HG02938 (cell line): ENCODE results near the gene PPP1R12B.
"Not testable (repeated sequence)": the region's sequence is repeated elsewhere in the genome, so short reads cannot be mapped to it uniquely, and the experiment has no call there.

Source experiments
- ATAC-seq: cut with Tn5 transposase; IDR thresholded peaks from one replicate; pipeline ENCODE4 v1.9.1; 2021; ENCODE audit warnings: mild to moderate bottlenecking, moderate library complexity; ENCODE audit not compliant: unreplicated experiment

Gene PPP1R12B

GRCh38 chr1:202348005-202348508, 442 bp upstream of the PPP1R12B start:
- ATAC-seq: no peak

DNA sequence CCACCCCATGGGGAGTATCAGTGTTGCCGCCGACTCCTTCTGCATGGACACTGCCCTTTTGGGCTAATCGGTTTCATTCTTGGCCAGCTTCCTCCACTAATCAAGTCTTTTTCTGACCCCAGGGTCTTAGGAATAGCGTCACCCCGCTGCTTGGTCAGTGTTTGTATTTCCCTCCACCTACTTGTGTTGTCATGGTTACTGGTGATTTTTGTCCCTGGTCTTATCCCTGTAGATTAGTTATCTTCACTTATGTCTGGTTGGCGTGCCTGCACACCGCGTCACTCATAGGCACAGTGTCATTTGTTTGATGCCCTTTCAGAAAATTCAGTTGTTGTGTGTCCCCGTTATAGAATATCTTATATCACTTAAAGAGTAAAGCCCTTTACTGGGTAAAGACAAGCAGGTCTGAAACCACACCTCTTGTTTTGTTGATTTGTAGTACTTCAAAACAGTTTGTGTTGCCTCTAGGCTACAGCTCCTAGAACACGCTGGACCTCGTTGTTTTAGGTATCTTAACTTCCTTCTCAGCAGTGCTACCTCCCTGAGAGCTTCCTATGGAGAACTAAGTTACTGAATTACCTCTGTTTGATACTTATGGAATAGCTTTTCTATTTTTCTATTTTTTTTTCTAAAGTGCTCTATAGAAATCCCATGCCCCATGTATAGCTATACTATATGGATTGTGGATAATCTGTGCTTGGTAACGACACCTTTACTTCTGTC, 868 bp downstream of the PPP1R12B start:
- ATAC-seq: peak; percentile 28

GRCh38 chr1:202351725-202352124, 3.2 kb downstream of the PPP1R12B start:
- no peak for ATAC-seq

- ATAC-seq: not testable (repeated sequence)
Measured at GRCh38 chr1:202352583-202353197, 4.2 kb downstream of the PPP1R12B start.

- ATAC-seq: no peak
Measured at GRCh38 chr1:202355944-202356553, 7.5 kb downstream of the PPP1R12B start.

DNA sequence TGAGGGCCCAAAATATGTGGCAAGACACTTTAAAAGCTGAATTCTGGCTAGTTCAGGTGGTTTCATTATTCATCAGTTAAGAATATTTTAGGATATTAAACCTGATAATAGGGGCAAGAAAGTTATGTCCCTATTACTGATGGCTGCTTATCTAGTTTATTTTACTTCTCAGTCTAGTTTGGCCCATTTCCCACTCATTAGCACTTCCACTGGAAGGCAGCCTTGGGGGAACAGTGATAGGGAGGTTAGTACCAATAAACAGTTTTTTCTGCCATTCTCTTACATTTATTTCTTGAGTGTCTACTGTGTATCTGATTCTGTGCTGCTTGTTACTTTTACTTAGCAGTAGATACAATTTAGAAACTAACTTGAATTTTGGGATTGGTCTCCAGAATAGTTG, 9.0 kb downstream of the PPP1R12B start:
- no peak for ATAC-seq

DNA sequence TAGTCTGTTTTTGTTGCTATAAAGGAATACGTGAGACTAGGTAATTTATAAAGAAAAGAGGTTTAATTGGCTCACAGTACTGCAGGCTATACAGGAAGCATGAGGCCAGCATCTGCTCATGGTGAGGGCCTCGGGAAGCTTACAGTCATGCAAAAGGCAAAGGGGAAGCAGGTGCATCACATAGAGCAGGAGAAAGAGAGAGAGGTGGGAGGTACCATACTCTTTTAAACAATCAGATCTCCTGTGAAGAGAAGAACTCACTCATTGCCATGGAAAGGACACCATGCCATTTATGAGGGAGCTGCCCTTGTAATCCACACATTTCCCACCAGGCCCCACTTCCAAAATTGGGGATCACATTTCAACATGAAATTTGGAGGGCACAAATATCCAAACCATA, 12.7 kb downstream of the PPP1R12B start:
- ATAC-seq: no peak

DNA sequence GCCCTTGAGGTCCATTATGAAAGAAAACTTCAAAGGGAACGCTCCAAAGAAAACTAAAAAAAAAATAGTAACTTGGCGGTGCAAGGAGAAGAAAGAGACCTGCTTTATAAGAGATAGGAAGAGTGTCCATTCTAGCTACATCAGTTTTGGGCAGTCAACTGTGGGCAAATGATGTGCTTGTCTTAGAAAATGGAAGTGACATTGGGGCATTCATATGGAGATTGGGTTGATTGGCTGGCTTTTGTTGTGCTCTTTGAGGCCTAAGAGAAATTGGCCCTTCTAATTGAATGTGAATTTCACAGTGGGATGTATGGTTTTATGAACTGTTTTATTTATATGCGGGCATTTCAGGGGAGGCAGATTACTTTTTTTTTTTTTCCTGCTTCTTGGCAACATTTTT, 13.2 kb downstream of the PPP1R12B start:
- ATAC-seq: no peak

DNA sequence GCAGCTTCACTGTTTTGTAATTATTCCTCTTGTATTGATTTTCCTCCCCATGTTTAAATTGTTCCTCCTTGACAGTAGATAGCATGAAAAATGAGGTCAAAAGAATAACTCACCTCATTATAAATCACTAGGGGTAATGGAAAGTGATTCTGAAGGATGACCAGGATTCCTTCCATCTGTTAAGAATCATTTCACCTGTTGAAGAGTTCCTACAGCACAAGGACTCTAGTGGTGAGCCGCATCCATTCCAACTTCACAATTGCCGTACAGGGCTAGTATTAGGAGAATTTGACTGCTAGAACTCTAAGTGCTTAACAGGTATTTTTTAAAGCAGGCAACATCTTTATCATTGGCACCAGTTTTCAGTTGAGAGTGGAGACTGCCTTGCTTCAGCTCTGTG, 13.7 kb downstream of the PPP1R12B start:
- no peak for ATAC-seq

- ATAC-seq: no peak
Measured at GRCh38 chr1:202365092-202365815, 16.8 kb downstream of the PPP1R12B start.

DNA sequence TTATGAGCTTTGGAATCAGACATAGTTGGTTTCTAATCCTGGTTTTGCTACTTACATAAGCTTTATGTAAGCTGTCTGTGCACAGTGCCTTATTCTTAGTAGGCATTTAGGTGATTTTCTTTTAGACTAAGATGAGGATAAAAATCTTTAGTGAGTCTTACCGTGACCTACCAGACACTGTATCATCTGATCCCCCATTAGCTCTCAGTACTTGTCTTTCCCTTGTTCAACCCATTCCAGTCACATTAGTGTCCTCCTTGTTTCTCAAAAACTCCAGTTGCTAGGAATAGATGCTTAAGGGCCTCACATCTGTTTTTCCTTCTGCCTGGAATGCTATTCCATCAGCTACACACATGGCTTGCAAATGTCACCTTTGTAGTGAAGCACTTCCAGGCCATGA, 18.8 kb downstream of the PPP1R12B start:
- no peak for ATAC-seq

DNA sequence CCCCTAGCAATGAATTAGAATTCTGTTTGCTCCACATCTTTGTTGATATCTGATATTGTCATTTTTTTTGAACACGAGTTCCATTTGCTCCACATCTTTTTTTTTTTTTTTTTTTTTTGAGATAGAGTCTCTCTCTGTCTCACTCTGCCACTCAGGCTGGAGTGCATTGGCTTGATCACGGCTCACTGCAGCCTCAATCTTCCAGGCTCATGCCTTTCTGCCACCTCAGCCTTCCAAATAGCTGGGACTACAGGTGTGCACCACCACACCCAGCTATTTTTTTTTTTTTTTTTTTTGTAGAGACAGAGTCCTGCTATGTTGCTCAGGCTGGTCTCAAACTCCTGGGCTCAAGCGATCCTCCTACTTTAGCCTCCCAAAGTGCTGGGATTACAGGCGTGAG, 22.4 kb downstream of the PPP1R12B start:
- not testable (repeated sequence) for ATAC-seq

GRCh38 chr1:202374099-202374498, 25.6 kb downstream of the PPP1R12B start:
- no peak for ATAC-seq

GRCh38 chr1:202375175-202375574, 26.7 kb downstream of the PPP1R12B start:
- not testable (repeated sequence) for ATAC-seq

DNA sequence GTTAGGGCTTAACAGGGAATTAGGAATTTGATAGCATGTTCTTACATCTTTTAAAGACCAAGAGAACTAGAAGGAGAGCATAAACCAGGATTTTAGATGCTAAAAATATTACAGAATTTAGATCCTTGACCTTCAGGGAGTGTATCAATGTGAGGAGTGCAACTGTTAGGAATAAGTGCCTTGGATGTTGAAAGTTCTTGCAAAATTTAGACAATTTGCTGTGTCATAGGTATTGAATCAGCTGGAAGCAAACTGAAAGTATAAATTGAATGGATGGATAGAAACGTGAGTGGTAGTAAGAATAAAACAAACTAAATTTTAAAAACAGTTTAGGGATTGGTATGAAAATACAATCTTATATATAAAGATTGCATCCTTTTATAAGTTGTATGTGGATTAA, 27.7 kb downstream of the PPP1R12B start:
- no peak for ATAC-seq

DNA sequence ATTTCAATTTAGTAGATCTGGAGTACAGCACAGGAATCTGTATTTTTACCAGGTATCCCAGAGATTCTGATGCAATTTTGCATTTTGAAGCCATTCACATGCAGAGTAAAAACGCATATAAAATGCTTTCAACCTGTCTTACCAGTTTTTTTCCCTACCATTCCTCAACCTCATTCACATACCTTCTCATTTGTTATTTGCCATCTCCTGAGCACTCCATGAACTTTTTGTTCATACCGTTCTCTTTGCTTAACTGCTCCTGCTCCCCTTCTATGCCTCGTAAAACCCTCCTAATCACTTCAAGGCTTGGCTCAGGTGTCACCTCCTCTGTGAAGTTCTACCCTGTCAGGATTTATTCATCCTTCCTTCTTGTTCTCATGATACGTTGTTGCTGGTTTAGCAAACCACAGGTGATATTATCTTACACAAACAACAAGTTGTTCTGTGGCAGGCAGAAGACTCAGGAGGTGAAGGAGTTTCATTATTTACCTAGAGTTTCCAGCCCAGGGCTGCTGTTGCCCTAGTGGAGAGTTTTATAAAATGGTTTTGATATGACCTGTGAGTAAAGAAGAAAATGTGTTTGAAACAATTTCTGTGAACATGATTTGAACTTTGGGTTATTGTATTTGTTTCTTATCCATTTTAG, 31.5 kb downstream of the PPP1R12B start:
- not testable (repeated sequence) for ATAC-seq

DNA sequence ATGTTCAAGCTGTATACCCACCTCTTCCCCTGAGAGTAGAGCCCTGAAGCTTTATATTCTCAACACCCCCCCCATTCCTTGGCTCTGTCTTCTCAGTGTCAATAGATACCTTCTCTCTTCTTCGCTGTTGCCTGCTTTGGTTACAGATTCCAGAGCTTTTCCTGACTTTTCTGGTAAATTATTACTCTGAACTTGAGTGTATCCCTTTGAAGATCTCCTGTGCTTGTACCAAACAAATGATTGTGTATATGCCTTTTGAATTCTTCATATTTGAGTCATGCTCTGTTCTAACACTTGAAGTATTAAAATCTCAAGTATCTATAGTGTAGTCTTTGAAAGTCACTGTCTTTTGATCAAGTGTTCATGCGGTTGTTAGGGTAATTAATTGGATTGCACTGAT, 32.0 kb downstream of the PPP1R12B start:
- not testable (repeated sequence) for ATAC-seq

GRCh38 chr1:202381867-202382266, 33.4 kb downstream of the PPP1R12B start:
- ATAC-seq: not testable (repeated sequence)

GRCh38 chr1:202395831-202396230, 47.3 kb downstream of the PPP1R12B start:
- not testable (repeated sequence) for ATAC-seq

GRCh38 chr1:202397256-202397655, 48.8 kb downstream of the PPP1R12B start:
- ATAC-seq: no peak

GRCh38 chr1:202398439-202398838, 49.9 kb downstream of the PPP1R12B start:
- not testable (repeated sequence) for ATAC-seq
